A673 (cell line): ENCODE results near the gene SPO11.

Experiments used
- EZH2 ChIP-seq: fragments of 200-600 bp; sonication (generic); IDR thresholded peaks from 2 replicates; pipeline ENCODE4 v1.6.1; 2017; ENCODE audit warnings: borderline replicate concordance, low read depth, mild to moderate bottlenecking, mixed read lengths, antibody characterized with exemption, low read length; ENCODE audit not compliant: poor library complexity, severe bottlenecking
- TF ChIP-seq, protein P1 (sequence below): fragments of 300-800, 200-600 bp; sonication (generic); conservative IDR thresholded peaks from 2 replicates; pipeline ENCODE4 v1.5.1; 2017; ENCODE audit warnings: low read depth, mild to moderate bottlenecking, antibody characterized with exemption, low read length, moderate library complexity, mixed read lengths

DNA sequence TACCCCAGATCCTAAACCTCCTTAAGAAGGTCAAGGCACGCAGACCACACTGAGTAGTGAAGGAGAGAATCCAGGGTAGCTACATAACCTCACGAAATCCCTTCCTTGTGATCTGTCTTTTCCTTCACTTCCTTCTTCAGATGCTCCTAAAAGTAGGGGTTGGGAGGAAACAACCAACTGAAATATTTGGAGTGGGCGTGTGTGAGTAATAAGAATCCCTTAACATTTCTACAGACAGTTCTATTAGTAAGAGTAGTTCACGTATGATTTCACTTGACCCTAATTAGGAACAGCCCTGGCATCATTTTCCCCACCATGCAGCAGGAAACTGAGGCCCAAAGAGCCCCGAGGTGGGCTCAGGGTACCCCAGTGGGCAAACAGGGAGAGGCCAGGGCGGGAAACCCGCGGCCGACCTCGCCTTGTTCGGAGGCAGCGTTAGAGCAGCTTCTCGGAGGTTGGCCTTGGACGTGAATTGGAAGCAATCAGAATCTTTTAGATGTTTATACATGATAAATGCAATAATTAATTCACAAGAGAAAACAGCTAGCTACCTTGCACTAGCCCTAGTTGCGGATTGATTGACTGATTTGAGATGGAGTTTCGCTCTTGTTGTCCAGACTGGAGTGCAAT is 20.6 kb downstream of the SPO11 start:
- TF ChIP-seq, protein P1, sequence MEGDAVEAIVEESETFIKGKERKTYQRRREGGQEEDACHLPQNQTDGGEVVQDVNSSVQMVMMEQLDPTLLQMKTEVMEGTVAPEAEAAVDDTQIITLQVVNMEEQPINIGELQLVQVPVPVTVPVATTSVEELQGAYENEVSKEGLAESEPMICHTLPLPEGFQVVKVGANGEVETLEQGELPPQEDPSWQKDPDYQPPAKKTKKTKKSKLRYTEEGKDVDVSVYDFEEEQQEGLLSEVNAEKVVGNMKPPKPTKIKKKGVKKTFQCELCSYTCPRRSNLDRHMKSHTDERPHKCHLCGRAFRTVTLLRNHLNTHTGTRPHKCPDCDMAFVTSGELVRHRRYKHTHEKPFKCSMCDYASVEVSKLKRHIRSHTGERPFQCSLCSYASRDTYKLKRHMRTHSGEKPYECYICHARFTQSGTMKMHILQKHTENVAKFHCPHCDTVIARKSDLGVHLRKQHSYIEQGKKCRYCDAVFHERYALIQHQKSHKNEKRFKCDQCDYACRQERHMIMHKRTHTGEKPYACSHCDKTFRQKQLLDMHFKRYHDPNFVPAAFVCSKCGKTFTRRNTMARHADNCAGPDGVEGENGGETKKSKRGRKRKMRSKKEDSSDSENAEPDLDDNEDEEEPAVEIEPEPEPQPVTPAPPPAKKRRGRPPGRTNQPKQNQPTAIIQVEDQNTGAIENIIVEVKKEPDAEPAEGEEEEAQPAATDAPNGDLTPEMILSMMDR = no peak
- TF ChIP-seq EZH2 = no peak
